ENCODE results near the gene RASGEF1C.

GRCh38 chr5:180155365-180155926 is 53.6 kb downstream of the RASGEF1C start:
- TF ChIP-seq FOXA1 (IDR thresholded peaks at IDR 0.05) (no peak), PKNOX1 (IDR thresholded peaks at IDR 0.05) (no peak), ELF4 (IDR thresholded peaks at IDR 0.05) (no peak), ZNF384 (IDR thresholded peaks at IDR 0.05) (no peak), LEF1 (IDR thresholded peaks at IDR 0.05; ENCODE audit: borderline replicate concordance) (no peak), BHLHE40 (IDR thresholded peaks at IDR 0.05; ENCODE audit: borderline replicate concordance) (no peak), FOXK2 (IDR thresholded peaks at IDR 0.05) (no peak), SUZ12 (IDR thresholded peaks at IDR 0.05) (no peak), TARDBP (IDR thresholded peaks at IDR 0.05) (no peak), HDGF (IDR thresholded peaks at IDR 0.05; ENCODE audit: borderline replicate concordance) (no peak), FOXM1 (IDR thresholded peaks at IDR 0.05; ENCODE audit: borderline replicate concordance) (no peak), SP1 (IDR thresholded peaks at IDR 0.05) (no peak)
